Measurements from ENCODE around the gene TNK2. TPM values are rescaled to one million over a fixed set of nuclear protein-coding genes. Genes with fewer than 3 reads are reported as not detected.
A peak's percentile ranks its signal among the peaks of the same experiment; 100 is the strongest.

Gene TNK2
- total and polyA plus RNA-seq, 2 experiments from 2014 or later: 3.2 to 12.3 TPM

DNA sequence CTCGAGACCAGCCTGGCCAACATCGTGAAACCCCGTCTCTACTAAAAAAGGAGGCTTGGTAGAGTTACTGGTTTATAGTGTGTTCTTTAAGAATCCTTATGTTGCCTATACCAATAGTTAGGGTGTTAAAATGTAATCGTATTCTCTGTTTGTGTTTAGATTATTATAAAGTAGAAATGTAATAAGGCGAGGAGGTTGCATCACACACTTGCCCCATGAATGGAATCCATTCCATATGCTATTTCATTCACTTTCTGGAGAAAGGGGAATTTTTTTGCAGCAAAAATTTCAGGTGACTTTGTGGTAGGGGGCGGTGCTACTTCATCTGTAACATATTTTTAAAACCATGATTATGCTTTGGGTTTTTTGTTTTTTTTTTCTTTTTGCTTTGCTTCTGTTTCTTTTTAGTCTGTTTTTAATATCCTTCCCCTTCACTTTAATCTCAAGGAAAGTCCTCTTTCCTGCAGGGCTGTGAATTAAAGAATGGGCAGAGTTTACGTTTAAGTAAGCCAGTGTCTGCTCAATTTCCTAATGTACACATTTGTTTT is 63.6 kb downstream of the TNK2 start:
- in situ Hi-C loops (cut with MboI): no loop called here
- Histone ChIP-seq H3K4me1 (ENCODE audit: insufficient read depth) (no peaks in the 10 kb centered on the region), H3K9me2 (ENCODE audit: insufficient read depth) (no peaks in the 10 kb centered on the region), H3K79me2 (ENCODE audit: insufficient read depth) (no peaks in the 10 kb centered on the region), H3F3A (ENCODE audit: insufficient read depth) (no peaks in the 10 kb centered on the region), H3K36me3 (ENCODE audit: low read depth) (no peaks in the 10 kb centered on the region), H3K27ac (no peak overlapping the region), H3K27me3 (replicated peaks; ENCODE audit: insufficient read depth) (0 out of 2 replicates have a peak, but pooled peaks cover 2% of the 10 kb centered on the region), H4K20me1 (ENCODE audit: insufficient read depth) (no peaks in the 10 kb centered on the region), H3K9ac (no peak overlapping the region), H3K9me3 (ENCODE audit: low read depth) (no peaks in the 10 kb centered on the region), H2AFZ (no peak overlapping the region), H3K4me3 (no peak overlapping the region), H3K4me2 (ENCODE audit: unreplicated experiment) (no peak overlapping the region)
- WGBS, 2 experiments (ENCODE audit: low coverage in 1 of 2, low lambda C conversion rate in 2 of 2, missing lambda C conversion rate in 2 of 2): 75 to 77% methylated on average over 7 of the region's 7 CpGs
- TF ChIP-seq EZH2phosphoT487 (IDR thresholded peaks at IDR 0.05; ENCODE audit: insufficient read depth, low read depth): no peak
- no peak for TF ChIP-seq EZH2 (IDR thresholded peaks at IDR 0.05; ENCODE audit: insufficient read depth, poor library complexity, severe bottlenecking)
- DNase-seq: no peak

DNA sequence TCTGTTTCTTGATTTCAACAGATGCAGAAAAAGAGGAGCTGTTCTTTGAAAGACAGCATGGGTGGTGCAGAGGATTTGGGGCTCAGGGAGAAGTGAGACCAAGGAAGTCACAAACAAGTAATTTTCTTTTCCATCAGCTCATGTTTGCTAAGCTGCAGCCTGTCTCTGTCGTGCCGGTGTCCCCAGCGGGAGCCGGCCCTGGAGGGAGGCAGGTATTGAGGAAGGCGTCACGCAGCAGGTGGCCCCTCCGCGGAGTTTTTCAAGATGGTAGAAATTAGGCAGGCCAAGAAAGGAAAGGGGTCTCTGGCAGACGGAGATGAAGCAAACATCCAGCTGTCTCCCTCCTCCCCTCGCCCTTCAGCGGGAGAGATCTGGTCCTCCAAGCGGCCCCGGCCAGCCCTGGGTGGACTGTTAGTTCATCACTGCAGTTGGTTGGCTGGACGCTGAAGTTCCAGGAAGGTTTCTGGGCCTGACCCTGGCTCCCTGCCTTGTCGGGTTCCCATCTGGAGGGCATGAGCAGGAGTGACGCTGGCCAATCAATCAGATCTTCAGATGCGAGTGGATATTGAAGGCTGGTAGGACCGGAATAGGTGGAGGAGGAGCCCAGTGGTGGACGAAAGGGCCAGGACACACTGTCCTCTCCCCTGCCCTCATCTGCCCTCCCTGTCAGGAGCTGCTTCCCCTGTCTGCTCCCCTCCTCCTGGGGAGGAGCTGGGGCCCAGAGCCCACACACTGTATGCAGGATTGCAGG is 68.9 kb downstream of the TNK2 start:
- Histone ChIP-seq H3K9ac (no peak overlapping the region), H3F3A (ENCODE audit: insufficient read depth) (no peaks in the 10 kb centered on the region), H3K9me2 (ENCODE audit: insufficient read depth) (no peaks in the 10 kb centered on the region), H2AFZ (peak overlapping the region; percentile 39), H4K20me1 (ENCODE audit: insufficient read depth) (no peaks in the 10 kb centered on the region), H3K79me2 (ENCODE audit: insufficient read depth) (no peaks in the 10 kb centered on the region), H3K4me3 (no peak overlapping the region), H3K27me3 (replicated peaks; ENCODE audit: insufficient read depth) (peaks cover 19% of the 10 kb centered on the region), H3K4me2 (ENCODE audit: unreplicated experiment) (no peak overlapping the region), H3K36me3 (ENCODE audit: low read depth) (no peaks in the 10 kb centered on the region), H3K27ac (no peak overlapping the region), H3K4me1 (ENCODE audit: insufficient read depth) (no peaks in the 10 kb centered on the region), H3K9me3 (ENCODE audit: low read depth) (no peaks in the 10 kb centered on the region)
- WGBS, 2 experiments (ENCODE audit: low coverage in 1 of 2, low lambda C conversion rate in 2 of 2, missing lambda C conversion rate in 2 of 2): 16 to 19% methylated on average over 19 of the region's 19 CpGs
- TF ChIP-seq EZH2phosphoT487 (IDR thresholded peaks at IDR 0.05; ENCODE audit: insufficient read depth, low read depth) (no peak), EZH2 (IDR thresholded peaks at IDR 0.05; ENCODE audit: insufficient read depth, poor library complexity, severe bottlenecking) (no peak)
- in situ Hi-C loops (cut with MboI): no loop called here
- peak; percentile 12 for DNase-seq

DNA sequence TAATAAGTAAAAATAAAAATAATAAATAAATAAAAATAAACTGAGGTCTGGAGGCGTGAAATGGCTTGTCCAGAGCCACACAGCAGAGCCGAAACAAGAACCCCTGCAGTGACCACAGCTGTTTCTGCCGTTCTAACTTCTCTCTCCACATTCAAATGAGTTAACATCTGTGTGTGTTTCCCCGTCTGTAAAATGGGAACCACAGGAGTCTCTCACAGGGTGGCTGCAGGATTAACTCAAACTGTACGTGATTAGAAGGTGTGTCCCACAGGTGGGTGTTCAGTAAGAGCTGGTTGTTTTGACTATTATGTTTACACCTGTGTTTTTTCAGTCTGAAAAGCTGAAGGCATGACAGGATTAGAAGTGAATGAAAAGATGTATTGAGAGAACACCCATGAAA is 69.6 kb downstream of the TNK2 start:
- Histone ChIP-seq H4K20me1 (ENCODE audit: insufficient read depth) (no peaks in the 10 kb centered on the region), H3K27ac (no peak overlapping the region), H3K9ac (no peak overlapping the region), H3K79me2 (ENCODE audit: insufficient read depth) (no peaks in the 10 kb centered on the region), H3K4me3 (no peak overlapping the region), H3K9me3 (ENCODE audit: low read depth) (no peaks in the 10 kb centered on the region), H2AFZ (0 out of 2 replicates have a peak overlapping the region, but pooled peaks have one; percentile 39), H3K4me1 (ENCODE audit: insufficient read depth) (no peaks in the 10 kb centered on the region), H3F3A (ENCODE audit: insufficient read depth) (no peaks in the 10 kb centered on the region), H3K36me3 (ENCODE audit: low read depth) (no peaks in the 10 kb centered on the region), H3K9me2 (ENCODE audit: insufficient read depth) (no peaks in the 10 kb centered on the region), H3K4me2 (ENCODE audit: unreplicated experiment) (no peak overlapping the region), H3K27me3 (replicated peaks; ENCODE audit: insufficient read depth) (peaks cover 19% of the 10 kb centered on the region)
- TF ChIP-seq EZH2phosphoT487 (IDR thresholded peaks at IDR 0.05; ENCODE audit: insufficient read depth, low read depth) (no peak), EZH2 (IDR thresholded peaks at IDR 0.05; ENCODE audit: insufficient read depth, poor library complexity, severe bottlenecking) (no peak)
- WGBS, 2 experiments (ENCODE audit: low coverage in 1 of 2, low lambda C conversion rate in 2 of 2, missing lambda C conversion rate in 2 of 2): 64 to 69% methylated on average over 5 of the region's 5 CpGs
- no peak for DNase-seq
- in situ Hi-C loops (cut with MboI): no loop called here

DNA sequence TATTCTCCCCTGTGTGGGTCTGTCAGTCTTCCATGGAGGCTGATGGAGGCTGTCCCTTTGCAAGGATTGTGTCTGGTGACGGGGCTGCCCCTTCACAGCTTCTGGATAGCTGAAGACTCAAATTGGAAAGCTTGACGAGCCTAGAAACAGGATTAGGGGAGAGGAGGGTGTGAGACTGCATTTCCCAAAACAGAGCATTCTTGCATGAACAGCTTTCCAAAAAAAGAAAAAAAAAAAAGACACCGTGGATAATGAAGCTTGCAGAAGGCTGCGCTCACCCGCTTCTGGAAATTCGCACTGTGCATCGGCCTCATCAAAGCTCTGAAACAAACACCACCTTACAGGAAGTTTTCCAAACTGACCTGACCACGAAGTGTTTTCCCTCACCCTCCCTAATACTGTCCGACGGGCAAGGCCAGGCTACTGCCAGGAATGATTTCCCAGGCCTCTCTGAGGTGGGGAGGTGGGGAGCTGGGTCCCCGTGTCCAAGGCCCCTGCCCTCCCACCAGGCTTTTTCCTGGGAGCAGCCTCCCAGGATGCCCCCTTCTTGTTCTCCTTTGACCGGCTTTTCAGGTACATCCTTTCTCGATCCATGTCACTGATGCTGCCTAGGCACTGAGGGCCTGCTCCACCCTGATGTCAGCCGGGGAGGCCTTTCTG is 71.7 kb downstream of the TNK2 start:
- no peak overlapping the region for H3K4me3 ChIP-seq
- H3K36me3 ChIP-seq (ENCODE audit: low read depth): no peaks in the 10 kb centered on the region
- peaks cover 19% of the 10 kb centered on the region for H3K27me3 ChIP-seq (replicated peaks; ENCODE audit: insufficient read depth)
- H3K79me2 ChIP-seq (ENCODE audit: insufficient read depth): no peaks in the 10 kb centered on the region
- no peaks in the 10 kb centered on the region for H4K20me1 ChIP-seq (ENCODE audit: insufficient read depth)
- no peak overlapping the region for H2AFZ ChIP-seq
- TF ChIP-seq EZH2 (IDR thresholded peaks at IDR 0.05; ENCODE audit: insufficient read depth, poor library complexity, severe bottlenecking) (no peak), EZH2phosphoT487 (IDR thresholded peaks at IDR 0.05; ENCODE audit: insufficient read depth, low read depth) (no peak)
- in situ Hi-C loops (cut with MboI): no loop called here
- H3K4me1 ChIP-seq (ENCODE audit: insufficient read depth): no peaks in the 10 kb centered on the region
- H3K9me3 ChIP-seq (ENCODE audit: low read depth): no peaks in the 10 kb centered on the region
- H3F3A ChIP-seq (ENCODE audit: insufficient read depth): no peaks in the 10 kb centered on the region
- H3K9me2 ChIP-seq (ENCODE audit: insufficient read depth): no peaks in the 10 kb centered on the region
- 68 to 69% methylated on average over 14 of the region's 14 CpGs for WGBS, 2 experiments (ENCODE audit: low coverage in 1 of 2, low lambda C conversion rate in 2 of 2, missing lambda C conversion rate in 2 of 2)
- DNase-seq: no peak
- no peak overlapping the region for H3K9ac ChIP-seq
- H3K27ac ChIP-seq: no peak overlapping the region
- H3K4me2 ChIP-seq (ENCODE audit: unreplicated experiment): no peak overlapping the region

Measured in GM23248 (cell line).